Measurements from ENCODE around the gene CRY2.

Gene CRY2

GRCh38 chr11:45811571-45812290, 35.5 kb upstream of the CRY2 start:
- Histone ChIP-seq H3K9me3 (ENCODE audit: severe bottlenecking) (no peaks in the 10 kb centered on the region), H3K27ac (no peak overlapping the region), H3K27me3 (ENCODE audit: insufficient read depth, low read depth, severe bottlenecking) (no peaks in the 10 kb centered on the region), H3K4me3 (ENCODE audit: low read depth, low read length) (no peak overlapping the region), H3K36me3 (peaks cover 10% of the 10 kb centered on the region)
- no peak for DNase-seq
- no peak for TF ChIP-seq CTCF (IDR thresholded peaks at IDR 0.05; ENCODE audit: low read depth, low read length)

- no peaks in the 10 kb centered on the region for H3K27me3 ChIP-seq (ENCODE audit: insufficient read depth, low read depth, severe bottlenecking)
- H3K36me3 ChIP-seq = peaks cover 10% of the 10 kb centered on the region
- H3K9me3 ChIP-seq (ENCODE audit: severe bottlenecking) = no peaks in the 10 kb centered on the region
- H3K4me3 ChIP-seq (ENCODE audit: low read depth, low read length) = no peak overlapping the region
- no peak for TF ChIP-seq CTCF (IDR thresholded peaks at IDR 0.05; ENCODE audit: low read depth, low read length)
- DNase-seq = no peak
- no peak overlapping the region for H3K27ac ChIP-seq
These were observed 34.4 kb upstream of the CRY2 start for GRCh38 chr11:45812581-45813548.

GRCh38 chr11:45815747-45816146, 31.5 kb upstream of the CRY2 start:
- Histone ChIP-seq H3K4me3 (ENCODE audit: low read depth, low read length) (no peak overlapping the region), H3K27ac (no peak overlapping the region), H3K9me3 (ENCODE audit: severe bottlenecking) (no peaks in the 10 kb centered on the region), H3K27me3 (ENCODE audit: insufficient read depth, low read depth, severe bottlenecking) (no peaks in the 10 kb centered on the region), H3K36me3 (peaks cover 10% of the 10 kb centered on the region)
- peak; percentile 25 for DNase-seq
- TF ChIP-seq CTCF (IDR thresholded peaks at IDR 0.05; ENCODE audit: low read depth, low read length) = no peak

GRCh38 chr11:45816614-45817013, 30.7 kb upstream of the CRY2 start:
- Histone ChIP-seq H3K27ac (no peak overlapping the region), H3K36me3 (peaks cover under 1% of the 10 kb centered on the region; the same call in 1 of the 2 replicates), H3K27me3 (ENCODE audit: insufficient read depth, low read depth, severe bottlenecking) (no peaks in the 10 kb centered on the region), H3K4me3 (ENCODE audit: low read depth, low read length) (no peak overlapping the region), H3K9me3 (ENCODE audit: severe bottlenecking) (no peaks in the 10 kb centered on the region)
- no peak for TF ChIP-seq CTCF (IDR thresholded peaks at IDR 0.05; ENCODE audit: low read depth, low read length)
- no peak for DNase-seq

- H3K27ac ChIP-seq = no peak overlapping the region
These were observed 30.1 kb upstream of the CRY2 start for GRCh38 chr11:45817191-45817590.

More at GRCh38 chr11:45817191-45817590, 30.1 kb upstream of the CRY2 start:
- Histone ChIP-seq H3K9me3 (ENCODE audit: severe bottlenecking) (no peaks in the 10 kb centered on the region), H3K36me3 (no peaks in the 10 kb centered on the region), H3K27me3 (ENCODE audit: insufficient read depth, low read depth, severe bottlenecking) (no peaks in the 10 kb centered on the region), H3K4me3 (ENCODE audit: low read depth, low read length) (no peak overlapping the region)
- DNase-seq = no peak
- TF ChIP-seq CTCF (IDR thresholded peaks at IDR 0.05; ENCODE audit: low read depth, low read length) = no peak

Measured in WERI-Rb-1 (cell line).